A673 (cell line): ENCODE data around the gene PPARA. TPM values are rescaled to one million over a fixed set of nuclear protein-coding genes. Genes with fewer than 3 reads are reported as not detected.

Experiments used
- BruUV-seq: library from RNA; stranded (reverse); fragments of 400-500 nt; replicated peaks from 2 replicates; lab custom pipeline; 2021; lab: Mats Ljungman, UMichigan
- CTCF ChIA-PET: fragments of 300-600 bp; sonication (Branson Sonifier 250); formaldehyde crosslinking; loops from one replicate; lab custom pipeline; 2022; ENCODE audit warnings: antibody characterized with exemption; lab: Charles Lee
- POLR2A ChIA-PET: fragments of 300-600 bp; sonication (Branson Sonifier 250); formaldehyde crosslinking; loops from one replicate; lab custom pipeline; 2022; ENCODE audit warnings: antibody characterized with exemption; ENCODE audit not compliant: low non-redundant PET; lab: Charles Lee
- DNase-seq: peaks from one replicate; pipeline ENCODE4 v3.0.0-alpha.2; 2015; ENCODE audit warnings: low spot score
- H3K27ac ChIP-seq: fragments of 200-600 bp; sonication (generic); 2 replicates; pipeline ENCODE4 v1.5.1; 2016; ENCODE audit warnings: mixed run types, low read depth, mild to moderate bottlenecking, mixed read lengths, antibody characterized with exemption, low read length; ENCODE audit not compliant: poor library complexity, severe bottlenecking
- H3K27me3 ChIP-seq: fragments of 200-600 bp; sonication (generic); replicated peaks from 2 replicates; pipeline ENCODE4 v1.6.1; 2017; ENCODE audit warnings: mixed run types, low read depth, mild to moderate bottlenecking, mixed read lengths, antibody characterized with exemption, low read length; ENCODE audit not compliant: insufficient read depth, poor library complexity
- H3K36me3 ChIP-seq: fragments of 200-600 bp; sonication (generic); 2 replicates; pipeline ENCODE4 v1.6.1; 2016; ENCODE audit warnings: mixed run types, mild to moderate bottlenecking, mixed read lengths, antibody characterized with exemption, low read length; ENCODE audit not compliant: insufficient read depth, poor library complexity, severe bottlenecking
- H3K4me1 ChIP-seq: fragments of 200-600 bp; sonication (generic); 2 replicates; pipeline ENCODE4 v1.6.1; 2017; ENCODE audit warnings: mixed run types, mild to moderate bottlenecking, mixed read lengths, antibody characterized with exemption, low read length; ENCODE audit not compliant: insufficient read depth, poor library complexity, severe bottlenecking
- H3K4me3 ChIP-seq: fragments of 200-600 bp; sonication (generic); 2 replicates; pipeline ENCODE4 v1.5.1; 2016; ENCODE audit warnings: low read depth, mixed run types, mild to moderate bottlenecking, mixed read lengths, low read length; ENCODE audit not compliant: poor library complexity, severe bottlenecking
- H3K9me3 ChIP-seq: fragments of 200-600 bp; sonication (generic); 2 replicates; pipeline ENCODE4 v1.6.1; 2016; ENCODE audit warnings: mixed run types, low read depth, mild to moderate bottlenecking, mixed read lengths, antibody characterized with exemption, low read length; ENCODE audit not compliant: poor library complexity, severe bottlenecking
- EZH2 ChIP-seq: fragments of 200-600 bp; sonication (generic); IDR thresholded peaks from 2 replicates; pipeline ENCODE4 v1.6.1; 2017; ENCODE audit warnings: borderline replicate concordance, low read depth, mild to moderate bottlenecking, mixed read lengths, antibody characterized with exemption, low read length; ENCODE audit not compliant: poor library complexity, severe bottlenecking
- intact Hi-C: fragments of 100-400 bp; cut with micrococcal nuclease; formaldehyde crosslinking; loops from one replicate; pipeline ENCODE4 v1.10.0; 2022; ENCODE audit not compliant: unreplicated experiment
- total RNA-seq: library from RNA; stranded (reverse); gene quantifications from 2 replicates; pipeline ENCODE4 v1.2.3, GENCODE V29; 2021
- TF ChIP-seq, protein P1 (sequence below): fragments of 300-800, 200-600 bp; sonication (generic); conservative IDR thresholded peaks from 2 replicates; pipeline ENCODE4 v1.5.1; 2017; ENCODE audit warnings: low read depth, mild to moderate bottlenecking, antibody characterized with exemption, low read length, moderate library complexity, mixed read lengths

Gene PPARA
- total RNA-seq, 1 experiment from 2014 or later: 2.0 TPM

DNA sequence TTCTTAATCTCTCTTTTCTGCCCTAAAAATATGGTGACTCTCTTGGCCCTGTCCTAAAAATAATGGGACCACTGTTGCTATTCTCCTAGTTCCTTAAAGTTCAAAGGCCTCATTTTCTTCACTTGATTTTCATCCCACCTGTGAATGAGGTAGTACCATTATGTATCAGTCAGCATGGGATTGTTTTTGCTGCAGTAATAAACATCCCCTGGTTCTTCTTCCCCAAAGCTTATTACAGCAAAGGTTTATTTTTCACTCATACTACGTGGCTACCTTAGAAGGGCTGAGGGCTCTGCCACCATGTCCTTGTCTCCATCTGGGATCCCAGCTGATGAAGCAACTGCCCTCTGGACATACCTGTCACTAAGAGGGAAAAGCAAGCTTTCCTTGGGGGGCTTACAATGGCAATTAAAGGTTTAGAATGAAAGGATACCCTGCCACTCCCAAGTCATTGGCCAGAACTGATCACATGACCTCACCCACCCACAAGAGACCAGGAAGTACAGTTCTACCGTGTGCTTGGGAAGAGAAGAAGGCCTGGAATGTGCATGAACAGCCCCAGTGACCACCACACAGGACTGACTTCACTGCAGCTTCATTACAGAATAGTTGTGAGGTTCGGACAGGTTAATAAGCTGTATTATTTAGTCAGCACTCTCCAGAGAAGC is 125.3 kb downstream of the PPARA start:
- POLR2A ChIA-PET: no interaction called here
- no peak for TF ChIP-seq EZH2
- TF ChIP-seq, protein P1, sequence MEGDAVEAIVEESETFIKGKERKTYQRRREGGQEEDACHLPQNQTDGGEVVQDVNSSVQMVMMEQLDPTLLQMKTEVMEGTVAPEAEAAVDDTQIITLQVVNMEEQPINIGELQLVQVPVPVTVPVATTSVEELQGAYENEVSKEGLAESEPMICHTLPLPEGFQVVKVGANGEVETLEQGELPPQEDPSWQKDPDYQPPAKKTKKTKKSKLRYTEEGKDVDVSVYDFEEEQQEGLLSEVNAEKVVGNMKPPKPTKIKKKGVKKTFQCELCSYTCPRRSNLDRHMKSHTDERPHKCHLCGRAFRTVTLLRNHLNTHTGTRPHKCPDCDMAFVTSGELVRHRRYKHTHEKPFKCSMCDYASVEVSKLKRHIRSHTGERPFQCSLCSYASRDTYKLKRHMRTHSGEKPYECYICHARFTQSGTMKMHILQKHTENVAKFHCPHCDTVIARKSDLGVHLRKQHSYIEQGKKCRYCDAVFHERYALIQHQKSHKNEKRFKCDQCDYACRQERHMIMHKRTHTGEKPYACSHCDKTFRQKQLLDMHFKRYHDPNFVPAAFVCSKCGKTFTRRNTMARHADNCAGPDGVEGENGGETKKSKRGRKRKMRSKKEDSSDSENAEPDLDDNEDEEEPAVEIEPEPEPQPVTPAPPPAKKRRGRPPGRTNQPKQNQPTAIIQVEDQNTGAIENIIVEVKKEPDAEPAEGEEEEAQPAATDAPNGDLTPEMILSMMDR: no peak
- no peaks in the 10 kb centered on the region for H3K27me3 ChIP-seq
- no peak overlapping the region for H3K4me3 ChIP-seq
- H3K4me1 ChIP-seq: no peaks in the 10 kb centered on the region
- no peak overlapping the region for H3K27ac ChIP-seq
- CTCF ChIA-PET: no interaction called here
- DNase-seq: no peak
- no peaks in the 10 kb centered on the region for H3K9me3 ChIP-seq
- intact Hi-C loops: no loop called here
- no TSS peak for BruUV-seq
- H3K36me3 ChIP-seq: peaks cover 9% of the 10 kb centered on the region

- H3K27me3 ChIP-seq: no peaks in the 10 kb centered on the region
- no peaks in the 10 kb centered on the region for H3K4me1 ChIP-seq
- DNase-seq: no peak
- ChIA-PET CTCF (no interaction called here), POLR2A (no interaction called here)
- no peak overlapping the region for H3K4me3 ChIP-seq
- H3K9me3 ChIP-seq: no peaks in the 10 kb centered on the region
- intact Hi-C loops: no loop called here
- no TSS peak for BruUV-seq
- H3K36me3 ChIP-seq: peaks cover 9% of the 10 kb centered on the region
- H3K27ac ChIP-seq: no peak overlapping the region
- TF ChIP-seq, protein P1: no peak
- TF ChIP-seq EZH2: no peak
Observed at GRCh38 chr22:46276563-46276962, 126.2 kb downstream of the PPARA start.

DNA sequence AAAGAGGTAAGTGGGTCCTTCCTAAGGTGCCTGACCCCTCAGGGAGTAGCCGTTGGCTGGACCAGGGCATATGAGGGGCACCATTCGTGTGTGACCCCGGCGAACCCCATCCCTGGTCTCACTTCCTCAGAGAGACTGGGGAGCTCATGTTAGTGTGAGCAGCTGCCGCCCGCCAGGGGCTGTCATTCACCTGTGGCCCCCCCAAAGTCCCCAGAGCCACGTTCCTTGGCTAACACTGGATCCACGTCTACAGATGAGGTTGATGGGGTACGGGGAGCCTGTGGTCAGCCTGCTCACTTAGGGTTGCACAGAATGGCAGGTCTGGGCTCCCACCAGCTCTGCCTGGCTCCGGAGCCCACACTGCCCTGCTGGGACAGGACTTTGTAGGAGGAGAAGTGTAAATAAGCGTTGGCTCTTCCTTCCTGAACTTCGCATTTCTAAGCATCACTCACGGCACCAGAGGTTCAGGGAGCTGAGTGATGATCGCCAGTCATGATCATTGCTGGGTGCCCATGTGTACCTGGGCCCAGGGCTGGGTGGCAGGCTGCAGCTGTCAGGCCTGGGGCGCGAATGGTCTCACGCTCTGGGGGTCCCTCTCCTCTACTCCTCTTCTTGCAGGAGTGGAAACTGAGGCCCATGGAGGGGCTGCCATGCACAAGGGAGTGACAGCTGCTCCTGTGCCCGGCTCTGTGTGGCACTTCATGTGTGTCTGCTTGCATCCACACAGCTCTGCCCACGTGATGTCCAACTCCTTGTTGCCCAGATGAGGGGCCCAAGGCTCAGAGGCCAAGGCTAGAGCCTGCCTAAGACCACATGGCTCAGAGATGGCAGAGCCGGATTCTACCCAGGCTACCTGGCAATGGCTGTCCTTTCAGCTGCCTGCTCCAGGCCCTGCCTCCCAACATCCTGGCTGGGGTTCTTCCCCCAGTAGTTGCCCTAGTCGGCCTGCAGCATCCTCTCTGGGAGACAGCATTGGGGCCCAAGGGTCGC is 128.6 kb downstream of the PPARA start:
- no peaks in the 10 kb centered on the region for H3K27me3 ChIP-seq
- TF ChIP-seq, protein P1: no peak
- no peak for TF ChIP-seq EZH2
- no peak for DNase-seq
- no peaks in the 10 kb centered on the region for H3K9me3 ChIP-seq
- H3K4me3 ChIP-seq: no peak overlapping the region
- H3K27ac ChIP-seq: no peak overlapping the region
- peaks cover 9% of the 10 kb centered on the region for H3K36me3 ChIP-seq
- no TSS peak for BruUV-seq
- no peaks in the 10 kb centered on the region for H3K4me1 ChIP-seq
- POLR2A ChIA-PET: no interaction called here
- CTCF ChIA-PET: no interaction called here
- intact Hi-C loops: no loop called here
